OCI-LY7 (cell line): ENCODE measurements around the gene BAG5. TPM values are rescaled to one million over a fixed set of nuclear protein-coding genes. Genes with fewer than 3 reads are reported as not detected.

Experiments
- BruUV-seq: library from RNA; stranded (reverse); fragments of 400-500 nt; replicated peaks from 2 replicates; lab custom pipeline; 2021; lab: Mats Ljungman, UMichigan
- CTCF ChIA-PET: fragments of 300-600 bp; sonication (Branson Sonifier 250); formaldehyde crosslinking; loops from one replicate; lab custom pipeline; 2022; ENCODE audit warnings: antibody characterized with exemption; ENCODE audit not compliant: unreplicated experiment; lab: Charles Lee
- POLR2A ChIA-PET: fragments of 300-600 bp; sonication (Branson Sonifier 250); formaldehyde crosslinking; loops from one replicate; lab custom pipeline; 2022; ENCODE audit warnings: antibody characterized with exemption; lab: Charles Lee
- DNase-seq: peaks from one replicate; pipeline ENCODE4 v3.0.0-alpha.2; 2015; ENCODE audit warnings: low spot score
- H2AFZ ChIP-seq: fragments of 200-600 bp; sonication (generic), shearing (Covaris generic); 2 replicates; pipeline ENCODE4 v1.6.1; 2014; ENCODE audit warnings: mild to moderate bottlenecking, antibody characterized with exemption, low read length, moderate library complexity
- H3K27ac ChIP-seq: fragments of 200-600 bp; sonication (generic); 2 replicates; pipeline ENCODE4 v1.5.1; 2014; ENCODE audit warnings: mixed run types, low read depth, mild to moderate bottlenecking, moderate library complexity, low read length, inconsistent platforms; ENCODE audit not compliant: poor library complexity, severe bottlenecking
- H3K36me3 ChIP-seq: fragments of 200-600 bp; sonication (generic); 2 replicates; pipeline ENCODE4 v1.6.1; 2014; ENCODE audit warnings: mild to moderate bottlenecking, antibody characterized with exemption, low read length, moderate library complexity, mixed read lengths; ENCODE audit not compliant: insufficient read depth
- H3K4me1 ChIP-seq: fragments of 200-600 bp; sonication (generic); 2 replicates; pipeline ENCODE4 v1.5.1; 2014; ENCODE audit warnings: mild to moderate bottlenecking, low read length; ENCODE audit not compliant: insufficient read depth, poor library complexity, severe bottlenecking
- H3K4me2 ChIP-seq: fragments of 200-600 bp; sonication (generic); 2 replicates; pipeline ENCODE4 v1.6.1; 2014; ENCODE audit warnings: mild to moderate bottlenecking, low read length
- H3K4me3 ChIP-seq: fragments of 200-600 bp; sonication (generic); 2 replicates; pipeline ENCODE4 v1.5.1; 2014; ENCODE audit warnings: mild to moderate bottlenecking, low read depth, low read length; ENCODE audit not compliant: poor library complexity, severe bottlenecking
- H3K79me2 ChIP-seq: fragments of 200-600 bp; sonication (generic); 2 replicates; pipeline ENCODE4 v1.6.1; 2016; ENCODE audit warnings: low read depth, mild to moderate bottlenecking, low read length, moderate library complexity, mixed read lengths; ENCODE audit not compliant: insufficient read depth
- H3K9me2 ChIP-seq: fragments of 200-600 bp; sonication (generic); 2 replicates; pipeline ENCODE4 v1.6.1; 2016; ENCODE audit warnings: mild to moderate bottlenecking, low read length, mixed read lengths; ENCODE audit not compliant: insufficient read depth
- H3K9me3 ChIP-seq: fragments of 200-600 bp; sonication (generic); 2 replicates; pipeline ENCODE4 v1.6.1; 2014; ENCODE audit warnings: mild to moderate bottlenecking, mixed run types, low read length, mixed read lengths
- H4K20me1 ChIP-seq: fragments of 200-600 bp; sonication (generic); 2 replicates; pipeline ENCODE4 v1.6.1; 2014; ENCODE audit warnings: mild to moderate bottlenecking, antibody characterized with exemption, low read length, moderate library complexity, mixed read lengths; ENCODE audit not compliant: insufficient read depth
- CTCF ChIP-seq: fragments of 200-600 bp; sonication (generic); conservative IDR thresholded peaks from 2 replicates; pipeline ENCODE4 v1.5.1; 2014; ENCODE audit warnings: mild to moderate bottlenecking, antibody characterized with exemption, low read length, moderate library complexity, mixed read lengths
- EZH2phosphoT487 ChIP-seq: fragments of 200-600 bp; sonication (generic); IDR thresholded peaks from 2 replicates; pipeline ENCODE4 v1.6.1; 2018; ENCODE audit warnings: low read depth, borderline replicate concordance, mild to moderate bottlenecking, mixed run types, antibody characterized with exemption, low read length, moderate library complexity, mixed read lengths
- intact Hi-C: fragments of 100-400 bp; cut with micrococcal nuclease; formaldehyde crosslinking; loops from one replicate; pipeline ENCODE4 v1.10.0; 2022; ENCODE audit not compliant: unreplicated experiment
- total RNA-seq, 2 experiments: library from RNA; depleted of rRNA in 1 of 2; stranded (reverse); fragments of >200 nt in 1 of 2; shearing (Covaris generic) in 1 of 2; gene quantifications; 2 replicates each; pipeline ENCODE4 v1.2.3, GENCODE V29; 2014 to 2022

Gene BAG5
- total RNA-seq, 2 experiments from 2014 or later = 29.2 to 38.7 TPM

- ChIA-PET CTCF (no interaction called here), POLR2A (no interaction called here)
- Histone ChIP-seq H3K4me2 (no peak overlapping the region), H3K4me1 (peaks cover 17% of the 10 kb centered on the region), H3K4me3 (no peak overlapping the region), H3K79me2 (no peaks in the 10 kb centered on the region), H3K27ac (no peak overlapping the region), H3K9me3 (no peaks in the 10 kb centered on the region), H4K20me1 (no peaks in the 10 kb centered on the region; the same call in 1 of the 2 replicates), H3K36me3 (peaks cover 4% of the 10 kb centered on the region; the same call in 1 of the 2 replicates), H3K9me2 (no peaks in the 10 kb centered on the region), H2AFZ (no peak overlapping the region)
- intact Hi-C loops = loop anchor here (5.0 kb wide), 1 partner anchor 46 kb away; the partner anchor contains the start of genes BAG5 and COA8
- no peak for DNase-seq
- TF ChIP-seq CTCF = no peak
- TF ChIP-seq EZH2phosphoT487 = no peak
- BruUV-seq = no TSS peak
Measured at GRCh38 chr14:103516426-103517173, 45.9 kb downstream of the BAG5 start.

GRCh38 chr14:103514596-103515421 lies 47.6 kb downstream of the BAG5 start:
- H3K9me3 ChIP-seq = no peaks in the 10 kb centered on the region
- no peak overlapping the region for H3K27ac ChIP-seq
- intact Hi-C loops = loop anchor here (2.0 to 5.0 kb wide), 2 partner anchors 24 to 47 kb away; partner anchors contain the start of genes BAG5 and COA8
- H3K36me3 ChIP-seq = peaks cover 4% of the 10 kb centered on the region; the same call in 1 of the 2 replicates
- no peak overlapping the region for H3K4me3 ChIP-seq
- H2AFZ ChIP-seq = no peak overlapping the region
- no peak for TF ChIP-seq CTCF
- TF ChIP-seq EZH2phosphoT487 = no peak
- ChIA-PET CTCF (no interaction called here), POLR2A (no interaction called here)
- H3K4me2 ChIP-seq = no peak overlapping the region
- no peaks in the 10 kb centered on the region for H3K79me2 ChIP-seq
- no TSS peak for BruUV-seq
- DNase-seq = no peak
- peaks cover 4% of the 10 kb centered on the region for H3K4me1 ChIP-seq
- H3K9me2 ChIP-seq = no peaks in the 10 kb centered on the region
- H4K20me1 ChIP-seq = no peaks in the 10 kb centered on the region; the same call in 1 of the 2 replicates
